IMR-90 (cell line): ENCODE results near the gene ABTB2. TPM values are rescaled to one million over a fixed set of nuclear protein-coding genes. Genes with fewer than 3 reads are reported as not detected.
A peak's percentile ranks its signal among the peaks of the same experiment; 100 is the strongest.

Source experiments
- ATAC-seq: fragments of 200-7000 bp; cut with Tn5 transposase; 2 replicates; pipeline ENCODE4 v1.9.1; 2020; ENCODE audit warnings: low read depth, mild to moderate bottlenecking, moderate library complexity
- BruUV-seq: library from RNA; stranded (reverse); fragments of 400-500 nt; replicated peaks from 2 replicates; lab custom pipeline; 2021; lab: Mats Ljungman, UMichigan
- CTCF ChIA-PET: fragments of 300-600 bp; formaldehyde crosslinking; extraction: SDS; loops from one replicate; lab custom pipeline; 2021; ENCODE audit warnings: antibody characterized with exemption; lab: Yijun Ruan, JAX
- POLR2A ChIA-PET: fragments of 300-600 bp; sonication (Branson Sonifier 250); formaldehyde crosslinking; loops from one replicate; lab custom pipeline; 2022; ENCODE audit warnings: antibody characterized with exemption; ENCODE audit not compliant: unreplicated experiment; lab: Charles Lee
- DNase-seq: peaks from one replicate; pipeline ENCODE4 v3.0.0; 2013
- H2AFZ ChIP-seq: replicated peaks from 2 replicates; pipeline ENCODE3; 2013; ENCODE audit warnings: low read length, mild to moderate bottlenecking; ENCODE audit not compliant: poor library complexity
- H2AK5ac ChIP-seq: 2 replicates; pipeline ENCODE4 v1.6.1; 2013; ENCODE audit warnings: low read depth, low read length, inconsistent platforms
- H2AK9ac ChIP-seq: replicated peaks from 2 replicates; pipeline ENCODE3; 2013; ENCODE audit warnings: mild to moderate bottlenecking, low read depth, low read length, moderate library complexity; ENCODE audit not compliant: poor library complexity
- H2BK120ac ChIP-seq: 2 replicates; pipeline ENCODE4 v1.6.1; 2013; ENCODE audit warnings: low read depth, low read length, inconsistent platforms
- H2BK15ac ChIP-seq: 3 replicates; pipeline ENCODE4 v1.6.1; 2013; ENCODE audit warnings: low read depth, low read length, inconsistent platforms
- H2BK20ac ChIP-seq: 2 replicates; pipeline ENCODE4 v1.6.1; 2013; ENCODE audit warnings: low read depth, mild to moderate bottlenecking, inconsistent platforms, low read length, moderate library complexity
- H2BK5ac ChIP-seq: 2 replicates; pipeline ENCODE4 v1.6.1; 2013; ENCODE audit warnings: mild to moderate bottlenecking, low read depth, low read length, inconsistent platforms; ENCODE audit not compliant: poor library complexity, severe bottlenecking
- H3K14ac ChIP-seq: replicated peaks from 2 replicates; pipeline ENCODE4 v1.6.1; 2013; ENCODE audit warnings: low read depth, low read length, inconsistent platforms
- H3K18ac ChIP-seq: 2 replicates; pipeline ENCODE4 v1.6.1; 2013; ENCODE audit warnings: low read depth, low read length, control low read depth
- H3K23ac ChIP-seq: 2 replicates; pipeline ENCODE4 v1.6.1; 2013; ENCODE audit warnings: low read depth, low read length, inconsistent platforms
- H3K27ac ChIP-seq: 2 replicates; pipeline ENCODE4 v1.5.1; 2013; ENCODE audit warnings: mild to moderate bottlenecking, control low read depth, low read length; ENCODE audit not compliant: insufficient read depth
- H3K27me3 ChIP-seq: 2 replicates; pipeline ENCODE4 v1.6.1; 2013; ENCODE audit warnings: low read length; ENCODE audit not compliant: control insufficient read depth, insufficient read depth
- H3K36me3 ChIP-seq: 2 replicates; pipeline ENCODE4 v1.6.1; 2013; ENCODE audit warnings: low read length, mixed read lengths; ENCODE audit not compliant: control insufficient read depth, insufficient read depth
- H3K4ac ChIP-seq: 2 replicates; pipeline ENCODE4 v1.6.1; 2013; ENCODE audit warnings: low read depth, low read length, inconsistent platforms
- H3K4me1 ChIP-seq: 2 replicates; pipeline ENCODE4 v1.6.1; 2013; ENCODE audit warnings: low read length, mixed read lengths; ENCODE audit not compliant: control insufficient read depth, insufficient read depth
- H3K4me2 ChIP-seq: 2 replicates; pipeline ENCODE4 v1.6.1; 2013; ENCODE audit warnings: low read depth, mild to moderate bottlenecking, control low read depth, low read length, moderate library complexity
- H3K4me3 ChIP-seq: 2 replicates; pipeline ENCODE4 v1.5.1; 2013; ENCODE audit warnings: low read depth, mild to moderate bottlenecking, control low read depth, low read length, moderate library complexity; ENCODE audit not compliant: insufficient read depth
- H3K56ac ChIP-seq: 2 replicates; pipeline ENCODE4 v1.6.1; 2013; ENCODE audit warnings: low read length, inconsistent platforms; ENCODE audit not compliant: insufficient read depth; ENCODE audit errors: extremely low read depth
- H3K79me1 ChIP-seq, 2 experiments: 2 replicates each; pipeline ENCODE4 v1.6.1; 2013; ENCODE audit warnings: low read length in 2 of 2, inconsistent platforms in 1 of 2, low read depth in 1 of 2
- H3K9ac ChIP-seq: 2 replicates; pipeline ENCODE4 v1.6.1; 2013; ENCODE audit warnings: low read depth, low read length, control low read depth
- H3K9me1 ChIP-seq: 2 replicates; pipeline ENCODE4 v1.6.1; 2013; ENCODE audit warnings: low read length, inconsistent platforms; ENCODE audit not compliant: insufficient read depth
- H3K9me3 ChIP-seq: 2 replicates; pipeline ENCODE4 v1.6.1; 2013; ENCODE audit warnings: low read length; ENCODE audit not compliant: control insufficient read depth, insufficient read depth
- H4K20me1 ChIP-seq: 2 replicates; pipeline ENCODE4 v1.6.1; 2013; ENCODE audit warnings: low read length, inconsistent platforms; ENCODE audit not compliant: insufficient read depth
- H4K5ac ChIP-seq: 2 replicates; pipeline ENCODE4 v1.6.1; 2013; ENCODE audit warnings: mild to moderate bottlenecking, low read depth, low read length, control low read depth
- H4K8ac ChIP-seq, 2 experiments: 2 replicates each; pipeline ENCODE4 v1.6.1; 2013; ENCODE audit warnings: low read depth in 2 of 2, low read length in 2 of 2, control low read depth in 1 of 2, inconsistent platforms in 1 of 2
- H4K91ac ChIP-seq: 2 replicates; pipeline ENCODE4 v1.6.1; 2013; ENCODE audit warnings: low read depth, low read length, inconsistent platforms; ENCODE audit not compliant: insufficient read depth
- MAFK ChIP-seq: IDR thresholded peaks from 2 replicates; pipeline ENCODE4 v1.6.1; 2012; ENCODE audit warnings: low read depth, low read length, improper control_type of control experiment
- RFX5 ChIP-seq: IDR thresholded peaks from 2 replicates; pipeline ENCODE4 v1.8.0; 2012; ENCODE audit warnings: low read depth, mild to moderate bottlenecking, low read length, moderate library complexity
- WGBS, 2 experiments: methylation state at CpG; one replicate each; pipeline versions ENCODE4 v1.1.5 to v1.1.7; 2013; ENCODE audit warnings: missing lambda C conversion rate in 2 of 2; ENCODE audit not compliant: insufficient read length in 1 of 2; ENCODE audit errors: extremely low coverage in 2 of 2; 5-methylcytosine and 5-hydroxymethylcytosine counted together
- dilution Hi-C: fragments of 300-500 bp; cut with HindIII; formaldehyde crosslinking; loops from one replicate; pipeline ENCODE4 v1.14.3; 2018; ENCODE audit warnings: low sequenced_read_pairs; ENCODE audit not compliant: unreplicated experiment
- in situ Hi-C: fragments of 300-500 bp; cut with MboI; formaldehyde crosslinking; loops from 3 replicates; pipeline ENCODE4 v1.14.3; 2019; ENCODE audit warnings: low sequenced_read_pairs, inconsistent platforms, mixed read lengths
- intact Hi-C: fragments of 100-400 bp; cut with micrococcal nuclease; formaldehyde crosslinking; loops from 2 replicates; pipeline ENCODE4 v1.10.0; 2022
- polyA plus RNA-seq, 3 experiments: library from polyadenylated mRNA; depleted of rRNA; stranded (reverse); fragments of >200 nt; gene quantifications; 2 replicates each; pipeline ENCODE4 v1.2.3, GENCODE V29; 2012; ENCODE audit warnings: low replicate concordance in 1 of 3
- total RNA-seq: library from RNA; depleted of rRNA; stranded (reverse); fragments of >200 nt; gene quantifications from 2 replicates; pipeline ENCODE4 v1.2.3, GENCODE V29; 2012

ABTB2 gene
- total and polyA plus RNA-seq, 2 of the 4 experiments (the other 2 are of a cell fraction): 0.18 to 2.0 TPM

DNA sequence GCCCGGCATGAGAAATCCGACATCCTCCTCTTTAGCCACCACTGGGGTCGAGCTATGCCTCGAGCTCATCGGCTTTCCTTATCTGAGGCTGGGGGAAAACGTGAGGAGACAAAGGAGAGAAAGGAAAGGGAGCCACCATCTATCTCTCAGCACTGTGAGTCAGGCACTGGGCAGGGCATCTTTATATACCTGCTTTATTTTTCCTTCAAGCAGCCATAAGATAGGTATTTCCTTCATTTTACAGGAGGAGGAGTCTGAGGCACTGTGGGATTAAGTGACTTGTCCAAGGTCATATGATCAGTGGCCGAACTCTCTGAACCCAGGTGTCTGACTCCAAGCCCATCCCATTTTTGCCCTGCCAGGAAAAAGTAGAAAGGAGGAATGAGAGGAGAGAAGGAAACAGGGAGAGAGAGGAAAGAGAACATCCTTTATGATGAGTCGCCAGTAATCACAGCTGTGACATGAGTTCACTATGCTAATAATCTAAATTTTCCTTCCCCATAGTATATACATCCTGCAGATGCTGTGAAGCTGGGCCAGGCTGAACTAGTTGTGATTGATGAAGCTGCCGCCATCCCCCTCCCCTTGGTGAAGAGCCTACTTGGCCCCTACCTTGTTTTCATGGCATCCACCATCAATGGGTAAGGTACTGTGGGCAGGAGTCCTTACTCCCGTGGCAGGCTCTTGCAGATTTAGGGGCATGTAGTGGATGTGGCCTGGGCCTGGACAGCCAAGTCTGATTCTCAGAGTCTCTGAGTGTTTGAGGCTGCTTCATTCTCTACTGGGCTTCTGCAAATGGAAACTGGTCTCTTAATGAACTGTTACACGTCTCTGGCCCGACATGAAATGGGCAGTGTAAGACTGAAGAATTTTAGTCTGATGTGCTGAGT, 230.6 kb downstream of the ABTB2 start:
- Histone ChIP-seq H3K4me1 (peaks cover 9% of the 10 kb centered on the region; the same call in 1 of the 2 replicates), H4K20me1 (no peaks in the 10 kb centered on the region), H2AFZ (peak overlapping the region; percentile 50), H3K9me3 (no peaks in the 10 kb centered on the region), H2BK5ac (peak overlapping the region; percentile 31), H3K23ac (peak overlapping the region; percentile 4; the same call in 1 of the 2 replicates), H3K9ac (no peak overlapping the region), H3K27me3 (no peaks in the 10 kb centered on the region), H3K4me2 (no peak overlapping the region), H4K8ac (peak overlapping the region in 1 of 2 experiments; percentile 53; a peak in 1 of 4 replicates), H2BK120ac (peak overlapping the region; percentile 60; the same call in 1 of the 2 replicates), H2BK15ac (no peak overlapping the region), H3K18ac (peak overlapping the region; percentile 6; the same call in 1 of the 2 replicates), H2BK20ac (0 out of 2 replicates have a peak overlapping the region, but pooled peaks have one; percentile 50), H2AK5ac (no peak overlapping the region; the same call in 1 of the 2 replicates), H4K5ac (peak overlapping the region; percentile 45; the same call in 1 of the 2 replicates), H3K4ac (peak overlapping the region; percentile 25; the same call in 1 of the 2 replicates), H4K91ac (no peak overlapping the region), H3K79me1 (peaks cover 3 to 8% of the 10 kb centered on the region in 2 experiments; a peak in 3 of 4 replicates), H3K56ac (no peak overlapping the region), H2AK9ac (peak overlapping the region; percentile 37), H3K27ac (peak overlapping the region; percentile 72), H3K36me3 (peaks cover 32% of the 10 kb centered on the region), H3K9me1 (no peaks in the 10 kb centered on the region; the same call in 1 of the 2 replicates), H3K14ac (peak overlapping the region; percentile 50; the same call in 1 of the 2 replicates), H3K4me3 (no peak overlapping the region)
- CTCF ChIA-PET: no interaction called here
- intact Hi-C loops: no loop called here
- BruUV-seq: no TSS peak
- DNase-seq (peak; percentile 73), ATAC-seq (peak; percentile 83)
- TF ChIP-seq MAFK (peak; percentile 29; the same call in 1 of the 2 replicates), RFX5 (no peak)
- WGBS, 2 experiments: 100% methylated on average over 1 of the region's 12 CpGs; no CpG with 5 or more reads in 1 of the 2 experiments
- in situ Hi-C loops: no loop called here
- dilution Hi-C loops: no loop called here
- POLR2A ChIA-PET: interaction anchor here (0.6 kb wide), 1 partner anchor 82 kb away, joined by 3 read pairs; no protein-coding TSS in a partner anchor
